Measurements from ENCODE around the gene SCYL2. TPM values are rescaled to one million over a fixed set of nuclear protein-coding genes. Genes with fewer than 3 reads are reported as not detected.
"Not testable (repeated sequence)": the region's sequence is repeated elsewhere in the genome, so short reads cannot be mapped to it uniquely, and the experiment has no call there.

Gene SCYL2
- polyA plus RNA-seq, 1 donor from 2014 or later, result 101 TPM

- no peak overlapping the region for H3K4me2 ChIP-seq (ENCODE audit: low read length)
- H3K36me3 ChIP-seq (ENCODE audit: insufficient read depth, low read length), result peaks cover 18% of the 10 kb centered on the region
- no peak overlapping the region for H2AFZ ChIP-seq (ENCODE audit: low read depth, low read length)
- no peak overlapping the region for H3K4me3 ChIP-seq (ENCODE audit: low read length)
- H3K9me3 ChIP-seq (ENCODE audit: low read length), result no peaks in the 10 kb centered on the region
- no peaks in the 10 kb centered on the region for H3K27me3 ChIP-seq (ENCODE audit: insufficient read depth, low read depth, low read length)
- H4K20me1 ChIP-seq (ENCODE audit: insufficient read depth), result no peaks in the 10 kb centered on the region
- no peak overlapping the region for H3K27ac ChIP-seq (ENCODE audit: low read length)
- H3K9ac ChIP-seq (ENCODE audit: low read length), result no peak overlapping the region
- TF ChIP-seq SMC3 (conservative IDR thresholded peaks at IDR 0.05; ENCODE audit: poor library complexity) (no peak), EZH2 (IDR thresholded peaks at IDR 0.05; ENCODE audit: borderline replicate concordance, insufficient read depth, low read length, poor library complexity, severe bottlenecking) (no peak), POLR2AphosphoS5 (IDR thresholded peaks at IDR 0.05) (no peak)
- TF ChIP-seq, protein P1, sequence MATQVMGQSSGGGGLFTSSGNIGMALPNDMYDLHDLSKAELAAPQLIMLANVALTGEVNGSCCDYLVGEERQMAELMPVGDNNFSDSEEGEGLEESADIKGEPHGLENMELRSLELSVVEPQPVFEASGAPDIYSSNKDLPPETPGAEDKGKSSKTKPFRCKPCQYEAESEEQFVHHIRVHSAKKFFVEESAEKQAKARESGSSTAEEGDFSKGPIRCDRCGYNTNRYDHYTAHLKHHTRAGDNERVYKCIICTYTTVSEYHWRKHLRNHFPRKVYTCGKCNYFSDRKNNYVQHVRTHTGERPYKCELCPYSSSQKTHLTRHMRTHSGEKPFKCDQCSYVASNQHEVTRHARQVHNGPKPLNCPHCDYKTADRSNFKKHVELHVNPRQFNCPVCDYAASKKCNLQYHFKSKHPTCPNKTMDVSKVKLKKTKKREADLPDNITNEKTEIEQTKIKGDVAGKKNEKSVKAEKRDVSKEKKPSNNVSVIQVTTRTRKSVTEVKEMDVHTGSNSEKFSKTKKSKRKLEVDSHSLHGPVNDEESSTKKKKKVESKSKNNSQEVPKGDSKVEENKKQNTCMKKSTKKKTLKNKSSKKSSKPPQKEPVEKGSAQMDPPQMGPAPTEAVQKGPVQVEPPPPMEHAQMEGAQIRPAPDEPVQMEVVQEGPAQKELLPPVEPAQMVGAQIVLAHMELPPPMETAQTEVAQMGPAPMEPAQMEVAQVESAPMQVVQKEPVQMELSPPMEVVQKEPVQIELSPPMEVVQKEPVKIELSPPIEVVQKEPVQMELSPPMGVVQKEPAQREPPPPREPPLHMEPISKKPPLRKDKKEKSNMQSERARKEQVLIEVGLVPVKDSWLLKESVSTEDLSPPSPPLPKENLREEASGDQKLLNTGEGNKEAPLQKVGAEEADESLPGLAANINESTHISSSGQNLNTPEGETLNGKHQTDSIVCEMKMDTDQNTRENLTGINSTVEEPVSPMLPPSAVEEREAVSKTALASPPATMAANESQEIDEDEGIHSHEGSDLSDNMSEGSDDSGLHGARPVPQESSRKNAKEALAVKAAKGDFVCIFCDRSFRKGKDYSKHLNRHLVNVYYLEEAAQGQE (IDR thresholded peaks at IDR 0.05; ENCODE audit: borderline replicate concordance), result no peak
- H3F3A ChIP-seq (ENCODE audit: insufficient read depth, low read length, poor library complexity, severe bottlenecking), result no peaks in the 10 kb centered on the region
- no peaks in the 10 kb centered on the region for H3K79me2 ChIP-seq (replicated peaks; ENCODE audit: insufficient read depth, low read length)
- H3K9me2 ChIP-seq (ENCODE audit: insufficient read depth, low read length), result no peaks in the 10 kb centered on the region
Measured at GRCh38 chr12:100339071-100339470, 72.1 kb downstream of the SCYL2 start.

GRCh38 chr12:100342897-100343296, 75.9 kb downstream of the SCYL2 start:
- not testable (repeated sequence) for H3K4me3 ChIP-seq (ENCODE audit: low read length); H3K27ac ChIP-seq (ENCODE audit: low read length); H3K9me3 ChIP-seq (ENCODE audit: low read length); H4K20me1 ChIP-seq (ENCODE audit: insufficient read depth); H3K4me2 ChIP-seq (ENCODE audit: low read length); H3K79me2 ChIP-seq (replicated peaks; ENCODE audit: insufficient read depth, low read length); H2AFZ ChIP-seq (ENCODE audit: low read depth, low read length); H3K27me3 ChIP-seq (ENCODE audit: insufficient read depth, low read depth, low read length); H3F3A ChIP-seq (ENCODE audit: insufficient read depth, low read length, poor library complexity, severe bottlenecking); H3K9ac ChIP-seq (ENCODE audit: low read length); H3K9me2 ChIP-seq (ENCODE audit: insufficient read depth, low read length)
- H3K36me3 ChIP-seq (ENCODE audit: insufficient read depth, low read length), result peaks cover 11% of the 10 kb centered on the region

GRCh38 chr12:100344351-100344750, 77.4 kb downstream of the SCYL2 start:
- H3K9me3 ChIP-seq (ENCODE audit: low read length); H4K20me1 ChIP-seq (ENCODE audit: insufficient read depth); H3K27me3 ChIP-seq (ENCODE audit: insufficient read depth, low read depth, low read length); H2AFZ ChIP-seq (ENCODE audit: low read depth, low read length); H3K9me2 ChIP-seq (ENCODE audit: insufficient read depth, low read length); H3K36me3 ChIP-seq (ENCODE audit: insufficient read depth, low read length); H3K4me3 ChIP-seq (ENCODE audit: low read length); H3K9ac ChIP-seq (ENCODE audit: low read length); H3K27ac ChIP-seq (ENCODE audit: low read length); H3K79me2 ChIP-seq (replicated peaks; ENCODE audit: insufficient read depth, low read length); H3F3A ChIP-seq (ENCODE audit: insufficient read depth, low read length, poor library complexity, severe bottlenecking); H3K4me2 ChIP-seq (ENCODE audit: low read length): not testable (repeated sequence)

GRCh38 chr12:100345020-100345767, 78.2 kb downstream of the SCYL2 start:
- Histone ChIP-seq H3K4me3 (ENCODE audit: low read length) (no peak overlapping the region), H3K79me2 (replicated peaks; ENCODE audit: insufficient read depth, low read length) (no peaks in the 10 kb centered on the region)
- TF ChIP-seq EP300 (conservative IDR thresholded peaks at IDR 0.05; ENCODE audit: poor library complexity, severe bottlenecking) (no peak), SMC3 (conservative IDR thresholded peaks at IDR 0.05; ENCODE audit: poor library complexity) (no peak)
- TF ChIP-seq, protein P1 (IDR thresholded peaks at IDR 0.05; ENCODE audit: borderline replicate concordance), result no peak

More at GRCh38 chr12:100345020-100345767, 78.2 kb downstream of the SCYL2 start:
- Histone ChIP-seq H3K36me3 (ENCODE audit: insufficient read depth, low read length) (no peaks in the 10 kb centered on the region), H3K27me3 (ENCODE audit: insufficient read depth, low read depth, low read length) (no peaks in the 10 kb centered on the region), H4K20me1 (ENCODE audit: insufficient read depth) (no peaks in the 10 kb centered on the region), H3K9me3 (ENCODE audit: low read length) (no peaks in the 10 kb centered on the region), H3K9me2 (ENCODE audit: insufficient read depth, low read length) (no peaks in the 10 kb centered on the region), H3K9ac (ENCODE audit: low read length) (no peak overlapping the region), H3K4me2 (ENCODE audit: low read length) (no peak overlapping the region), H3K27ac (ENCODE audit: low read length) (no peak overlapping the region), H2AFZ (ENCODE audit: low read depth, low read length) (no peak overlapping the region), H3F3A (ENCODE audit: insufficient read depth, low read length, poor library complexity, severe bottlenecking) (no peaks in the 10 kb centered on the region)
